ENCODE measurements around the gene ATP8A1. TPM values are rescaled to one million over a fixed set of nuclear protein-coding genes. Genes with fewer than 3 reads are reported as not detected.
"Not testable (repeated sequence)": the region's sequence is repeated elsewhere in the genome, so short reads cannot be mapped to it uniquely, and the experiment has no call there.

Gene ATP8A1
- total and polyA plus RNA-seq, 9 donors, result 5.0 to 10.4 (median 8.6) TPM

- Histone ChIP-seq H3K36me3 (ENCODE audit: control insufficient read depth, insufficient read depth, low read length) (no peaks in the 10 kb centered on the region), H3K4me1 (ENCODE audit: control insufficient read depth, insufficient read depth, low read length) (peaks cover 2% of the 10 kb centered on the region), H3K27ac (ENCODE audit: low read length) (no peak overlapping the region), H3K27me3 (ENCODE audit: control insufficient read depth, insufficient read depth, low read length) (no peaks in the 10 kb centered on the region), H3K4me3 (ENCODE audit: low read length) (no peak overlapping the region), H3K9me3 (replicated peaks; ENCODE audit: control insufficient read depth, low read depth, low read length) (no peaks in the 10 kb centered on the region)
- peak; percentile 77 for DNase-seq
- WGBS (ENCODE audit: insufficient coverage), result no CpG with 5 or more reads among the region's 1 CpG
Observed at GRCh38 chr4:42480281-42480680, 176.6 kb downstream of the ATP8A1 start.

DNA sequence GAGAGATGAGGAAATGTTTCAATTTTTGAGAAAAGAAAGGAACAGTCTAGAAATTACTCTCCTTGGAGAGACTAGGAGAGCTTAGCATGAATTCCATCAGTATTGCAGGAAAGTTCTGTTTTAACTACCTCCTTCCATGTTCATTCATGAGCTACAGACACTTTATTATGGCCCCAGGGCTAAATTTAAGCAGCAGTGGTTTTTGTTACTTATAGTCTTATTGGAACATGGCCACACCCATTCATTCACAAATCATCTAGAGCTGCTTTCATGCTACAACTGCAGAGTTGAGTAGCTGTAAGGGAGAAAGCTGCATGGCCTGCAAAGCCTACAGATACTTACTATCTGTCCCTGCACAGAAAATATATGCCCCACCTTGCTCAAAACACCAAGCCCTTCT is 178.0 kb downstream of the ATP8A1 start:
- Histone ChIP-seq H3K4me1 (ENCODE audit: control insufficient read depth, insufficient read depth, low read length) (peaks cover 2% of the 10 kb centered on the region), H3K9me3 (replicated peaks; ENCODE audit: control insufficient read depth, low read depth, low read length) (no peaks in the 10 kb centered on the region), H3K4me3 (ENCODE audit: low read length) (no peak overlapping the region), H3K36me3 (ENCODE audit: control insufficient read depth, insufficient read depth, low read length) (no peaks in the 10 kb centered on the region), H3K27ac (ENCODE audit: low read length) (no peak overlapping the region), H3K27me3 (ENCODE audit: control insufficient read depth, insufficient read depth, low read length) (no peaks in the 10 kb centered on the region)
- no peak for DNase-seq

- H3K36me3 ChIP-seq (ENCODE audit: control insufficient read depth, insufficient read depth, low read length), result no peaks in the 10 kb centered on the region
- no peak for DNase-seq
- H3K4me1 ChIP-seq (ENCODE audit: control insufficient read depth, insufficient read depth, low read length), result peaks cover 2% of the 10 kb centered on the region
- H3K27ac ChIP-seq (ENCODE audit: low read length), result no peak overlapping the region
- WGBS (ENCODE audit: insufficient coverage), result no CpG with 5 or more reads among the region's 2 CpGs
- no peaks in the 10 kb centered on the region for H3K9me3 ChIP-seq (replicated peaks; ENCODE audit: control insufficient read depth, low read depth, low read length)
- no peaks in the 10 kb centered on the region for H3K27me3 ChIP-seq (ENCODE audit: control insufficient read depth, insufficient read depth, low read length)
- no peak overlapping the region for H3K4me3 ChIP-seq (ENCODE audit: low read length)
Observed at GRCh38 chr4:42478509-42478908, 178.4 kb downstream of the ATP8A1 start.

DNA sequence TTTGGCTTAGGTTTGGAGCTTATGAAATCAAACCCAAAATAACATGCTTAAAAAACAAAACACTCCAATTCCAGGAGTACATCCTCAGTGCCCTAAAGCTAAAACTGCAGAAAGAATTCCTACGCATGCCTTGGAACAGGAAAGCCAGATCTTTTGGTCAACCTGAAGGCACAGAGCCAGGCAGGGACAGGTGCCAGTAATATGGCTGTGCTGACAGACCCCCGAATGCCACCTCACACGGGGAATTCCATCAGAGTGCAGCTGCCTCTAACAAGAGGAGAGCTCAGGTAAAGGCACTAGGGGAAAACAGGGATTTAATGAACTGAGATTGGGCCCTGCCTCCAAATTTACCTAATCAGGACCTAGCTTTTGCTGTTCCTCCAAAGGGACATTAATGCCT is 182.5 kb downstream of the ATP8A1 start:
- no peaks in the 10 kb centered on the region for H3K4me1 ChIP-seq (ENCODE audit: control insufficient read depth, insufficient read depth, low read length)
- H3K27ac ChIP-seq (ENCODE audit: low read length), result no peak overlapping the region
- no peaks in the 10 kb centered on the region for H3K27me3 ChIP-seq (ENCODE audit: control insufficient read depth, insufficient read depth, low read length)
- no peak for DNase-seq
- WGBS (ENCODE audit: insufficient coverage), result 73% methylated on average over 1 of the region's 3 CpGs
- H3K4me3 ChIP-seq (ENCODE audit: low read length), result no peak overlapping the region
- no peaks in the 10 kb centered on the region for H3K36me3 ChIP-seq (ENCODE audit: control insufficient read depth, insufficient read depth, low read length)
- H3K9me3 ChIP-seq (replicated peaks; ENCODE audit: control insufficient read depth, low read depth, low read length), result no peaks in the 10 kb centered on the region

DNA sequence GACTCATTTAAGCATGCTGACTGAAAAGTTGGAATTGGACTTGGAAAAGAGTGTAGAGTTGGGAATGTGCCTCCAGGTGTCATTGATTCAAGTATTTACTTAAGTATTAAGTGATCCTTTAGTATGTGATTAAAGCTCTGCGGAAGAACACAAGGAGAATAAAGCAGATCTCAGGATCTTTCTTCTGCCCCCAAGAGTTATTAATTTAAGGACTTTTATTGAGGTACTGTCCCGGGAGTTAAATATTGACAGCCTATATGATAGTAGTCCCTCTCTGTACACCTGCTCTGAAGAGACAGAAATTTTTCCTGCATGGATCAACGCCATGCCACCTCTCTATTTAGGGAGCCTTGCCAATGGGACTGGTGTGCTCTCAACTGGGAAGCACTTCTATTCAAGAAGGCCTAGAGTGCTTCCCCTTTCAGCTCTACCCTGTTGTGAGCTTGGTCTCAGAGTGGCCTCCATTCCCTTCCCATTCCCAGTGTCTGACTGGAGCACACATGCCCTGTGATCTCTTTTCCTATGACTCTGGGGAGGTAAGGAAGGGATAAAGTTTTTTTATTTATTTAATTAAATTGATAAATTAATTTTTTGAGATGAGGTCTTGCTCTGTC is 183.7 kb downstream of the ATP8A1 start:
- Histone ChIP-seq H3K4me3 (ENCODE audit: low read length) (no peak overlapping the region), H3K9me3 (replicated peaks; ENCODE audit: control insufficient read depth, low read depth, low read length) (no peaks in the 10 kb centered on the region), H3K27ac (ENCODE audit: low read length) (no peak overlapping the region), H3K36me3 (ENCODE audit: control insufficient read depth, insufficient read depth, low read length) (no peaks in the 10 kb centered on the region), H3K27me3 (ENCODE audit: control insufficient read depth, insufficient read depth, low read length) (no peaks in the 10 kb centered on the region), H3K4me1 (ENCODE audit: control insufficient read depth, insufficient read depth, low read length) (no peaks in the 10 kb centered on the region)
- DNase-seq, result no peak
- 100% methylated on average over 1 of the region's 3 CpGs for WGBS (ENCODE audit: insufficient coverage)

DNA sequence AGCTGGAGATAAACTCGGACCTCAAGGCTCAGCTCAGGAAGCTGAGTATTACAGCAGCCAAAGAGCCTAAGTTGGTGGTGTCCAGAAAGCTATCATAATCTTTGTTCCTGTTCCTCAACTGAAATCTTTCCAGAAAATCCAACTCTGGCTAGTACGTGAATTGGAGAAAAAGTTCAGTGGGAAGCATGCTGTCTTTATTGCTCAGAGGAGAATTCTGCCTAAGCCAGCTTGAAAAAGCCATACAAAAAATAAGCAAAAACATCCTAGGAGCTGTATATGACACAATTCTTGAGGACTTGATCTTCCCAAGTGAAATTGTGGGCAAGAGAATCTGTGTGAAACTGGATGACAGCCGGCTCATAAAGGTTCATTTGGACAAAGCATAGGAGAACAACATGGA is 185.0 kb downstream of the ATP8A1 start:
- Histone ChIP-seq H3K4me1 (ENCODE audit: control insufficient read depth, insufficient read depth, low read length) (no peaks in the 10 kb centered on the region), H3K27ac (ENCODE audit: low read length) (no peak overlapping the region), H3K9me3 (replicated peaks; ENCODE audit: control insufficient read depth, low read depth, low read length) (no peaks in the 10 kb centered on the region), H3K27me3 (ENCODE audit: control insufficient read depth, insufficient read depth, low read length) (no peaks in the 10 kb centered on the region), H3K36me3 (ENCODE audit: control insufficient read depth, insufficient read depth, low read length) (no peaks in the 10 kb centered on the region), H3K4me3 (ENCODE audit: low read length) (no peak overlapping the region)
- DNase-seq, result peak; percentile 70
- no CpG with 5 or more reads among the region's 3 CpGs for WGBS (ENCODE audit: insufficient coverage)

- 60% methylated on average over 1 of the region's 5 CpGs for WGBS (ENCODE audit: insufficient coverage)
- Histone ChIP-seq H3K27me3 (ENCODE audit: control insufficient read depth, insufficient read depth, low read length) (no peaks in the 10 kb centered on the region), H3K9me3 (replicated peaks; ENCODE audit: control insufficient read depth, low read depth, low read length) (no peaks in the 10 kb centered on the region), H3K36me3 (ENCODE audit: control insufficient read depth, insufficient read depth, low read length) (no peaks in the 10 kb centered on the region), H3K4me1 (ENCODE audit: control insufficient read depth, insufficient read depth, low read length) (no peaks in the 10 kb centered on the region), H3K4me3 (ENCODE audit: low read length) (no peak overlapping the region), H3K27ac (ENCODE audit: low read length) (no peak overlapping the region)
- peak; percentile 51 for DNase-seq
Observed at GRCh38 chr4:42470023-42470422, 186.9 kb downstream of the ATP8A1 start.

GRCh38 chr4:42467777-42468176 is 189.1 kb downstream of the ATP8A1 start:
- not testable (repeated sequence) for H3K36me3 ChIP-seq (ENCODE audit: control insufficient read depth, insufficient read depth, low read length); DNase-seq; H3K27me3 ChIP-seq (ENCODE audit: control insufficient read depth, insufficient read depth, low read length); H3K27ac ChIP-seq (ENCODE audit: low read length); H3K4me1 ChIP-seq (ENCODE audit: control insufficient read depth, insufficient read depth, low read length); H3K9me3 ChIP-seq (replicated peaks; ENCODE audit: control insufficient read depth, low read depth, low read length); H3K4me3 ChIP-seq (ENCODE audit: low read length)
- no CpG with 5 or more reads among the region's 3 CpGs for WGBS (ENCODE audit: insufficient coverage)

- Histone ChIP-seq H3K9me3 (replicated peaks; ENCODE audit: control insufficient read depth, low read depth, low read length) (peaks cover 2% of the 10 kb centered on the region), H3K27me3 (ENCODE audit: control insufficient read depth, insufficient read depth, low read length) (no peaks in the 10 kb centered on the region), H3K36me3 (ENCODE audit: control insufficient read depth, insufficient read depth, low read length) (no peaks in the 10 kb centered on the region), H3K27ac (ENCODE audit: low read length) (peak overlapping the region; percentile 1), H3K4me3 (ENCODE audit: low read length) (no peak overlapping the region), H3K4me1 (ENCODE audit: control insufficient read depth, insufficient read depth, low read length) (no peaks in the 10 kb centered on the region)
- WGBS (ENCODE audit: insufficient coverage), result no CpG with 5 or more reads among the region's 2 CpGs
- peak; percentile 86 for DNase-seq
Observed at GRCh38 chr4:42466273-42466844, 190.5 kb downstream of the ATP8A1 start.

DNA sequence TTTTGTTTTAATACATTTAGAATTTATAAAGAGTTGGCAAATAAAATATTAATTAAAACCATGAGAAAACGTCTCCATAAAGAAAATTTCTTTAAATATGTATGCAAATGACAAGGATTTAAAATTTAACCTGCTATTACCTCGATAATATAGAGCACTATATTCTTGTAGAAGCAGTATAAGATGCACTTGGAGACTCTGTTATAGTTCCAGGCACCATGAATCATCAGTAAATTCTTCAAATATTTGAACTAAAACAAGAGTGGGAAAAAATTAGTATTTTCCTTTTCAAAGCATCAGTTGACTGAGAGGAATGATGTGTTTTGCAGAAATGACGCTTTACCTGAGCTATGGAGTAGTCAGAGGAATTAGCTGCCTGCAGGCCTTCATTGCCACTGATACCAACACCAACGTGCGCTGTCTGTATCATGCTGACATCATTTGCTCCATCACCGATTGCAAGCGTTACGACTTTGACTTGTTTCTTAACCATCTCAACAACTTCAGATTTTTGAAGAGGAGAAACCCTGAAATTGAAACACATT is 192.3 kb downstream of the ATP8A1 start:
- Histone ChIP-seq H3K4me3 (ENCODE audit: low read length) (no peak overlapping the region), H3K36me3 (ENCODE audit: control insufficient read depth, insufficient read depth, low read length) (no peaks in the 10 kb centered on the region), H3K27me3 (ENCODE audit: control insufficient read depth, insufficient read depth, low read length) (no peaks in the 10 kb centered on the region), H3K27ac (ENCODE audit: low read length) (no peak overlapping the region), H3K9me3 (replicated peaks; ENCODE audit: control insufficient read depth, low read depth, low read length) (peaks cover 2% of the 10 kb centered on the region), H3K4me1 (ENCODE audit: control insufficient read depth, insufficient read depth, low read length) (no peaks in the 10 kb centered on the region)
- peak; percentile 68 for DNase-seq
- 68% methylated on average over 3 of the region's 8 CpGs for WGBS (ENCODE audit: insufficient coverage)
